Stimulated activated CD8-positive, alpha-beta memory T cell treated with anti-CD3 and anti-CD28 coated beads, Interleukin-15, amount 100 ng/mL, for 48 hours (primary cell): ENCODE results near the gene FAN1.
"Not testable (repeated sequence)": the region's sequence is repeated elsewhere in the genome, so short reads cannot be mapped to it uniquely, and the experiment has no call there.

Source experiments
- DNase-seq, 2 donors: peaks; one replicate each; pipeline ENCODE4 v3.0.0-alpha.2; 2020; ENCODE audit warnings: low read depth in 2 of 2

The FAN1 gene

GRCh38 chr15:30903497-30904187 is at the start of gene FAN1:
Gene FAN1, plus strand, starts transcription at chr15:30903915. Its CDS starts 749 bp downstream, at chr15:30904664.
- peak; percentile 61 to 76 for DNase-seq

GRCh38 chr15:30859091-30859874 is 44.4 kb upstream of the FAN1 start:
- DNase-seq: no peak

- DNase-seq: no peak
Measured at GRCh38 chr15:30865257-30865656, 38.5 kb upstream of the FAN1 start.

GRCh38 chr15:30870681-30871080 is 33.0 kb upstream of the FAN1 start:
- no peak for DNase-seq

- DNase-seq: no peak
Measured at GRCh38 chr15:30872341-30872748, 31.4 kb upstream of the FAN1 start.

GRCh38 chr15:30877070-30877469 is 26.6 kb upstream of the FAN1 start:
- no peak for DNase-seq

GRCh38 chr15:30878515-30878914 is 25.2 kb upstream of the FAN1 start:
- no peak for DNase-seq

GRCh38 chr15:30882849-30883433 is 20.8 kb upstream of the FAN1 start:
- DNase-seq: peak in 1 of 2 donors; percentile 18

- DNase-seq: not testable (repeated sequence)
Measured at GRCh38 chr15:30883666-30884065, 20.0 kb upstream of the FAN1 start.

- DNase-seq: no peak
Measured at GRCh38 chr15:30885814-30886213, 17.9 kb upstream of the FAN1 start.

- no peak for DNase-seq
Measured at GRCh38 chr15:30889196-30889595, 14.5 kb upstream of the FAN1 start.

GRCh38 chr15:30895461-30896210 is 8.1 kb upstream of the FAN1 start:
- no peak for DNase-seq

GRCh38 chr15:30896211-30896606 is 7.5 kb upstream of the FAN1 start:
- no peak for DNase-seq

- DNase-seq: no peak
Measured at GRCh38 chr15:30901889-30902288, 1.8 kb upstream of the FAN1 start.

GRCh38 chr15:30904812-30905211 is 1.1 kb downstream of the FAN1 start:
- no peak for DNase-seq

GRCh38 chr15:30905821-30906220 is 2.1 kb downstream of the FAN1 start:
- no peak for DNase-seq

- DNase-seq: no peak
Measured at GRCh38 chr15:30906366-30906765, 2.7 kb downstream of the FAN1 start.

- no peak for DNase-seq
Measured at GRCh38 chr15:30913761-30914160, 10.0 kb downstream of the FAN1 start.

- no peak for DNase-seq
Measured at GRCh38 chr15:30917013-30917412, 13.3 kb downstream of the FAN1 start.

- no peak for DNase-seq
Measured at GRCh38 chr15:30917675-30918074, 14.0 kb downstream of the FAN1 start.

GRCh38 chr15:30918366-30918765 is 14.7 kb downstream of the FAN1 start:
- no peak for DNase-seq

GRCh38 chr15:30919877-30920550 is 16.3 kb downstream of the FAN1 start:
- no peak for DNase-seq
